GM21825 (cell line): Measurements from ENCODE around the gene RASA2.
"Not testable (repeated sequence)": the region's sequence is repeated elsewhere in the genome, so short reads cannot be mapped to it uniquely, and the experiment has no call there.

Source experiments
- ATAC-seq: cut with Tn5 transposase; IDR thresholded peaks from one replicate; pipeline ENCODE4 v1.9.1; 2021; ENCODE audit warnings: mild to moderate bottlenecking, moderate library complexity; ENCODE audit not compliant: unreplicated experiment

RASA2 gene

DNA sequence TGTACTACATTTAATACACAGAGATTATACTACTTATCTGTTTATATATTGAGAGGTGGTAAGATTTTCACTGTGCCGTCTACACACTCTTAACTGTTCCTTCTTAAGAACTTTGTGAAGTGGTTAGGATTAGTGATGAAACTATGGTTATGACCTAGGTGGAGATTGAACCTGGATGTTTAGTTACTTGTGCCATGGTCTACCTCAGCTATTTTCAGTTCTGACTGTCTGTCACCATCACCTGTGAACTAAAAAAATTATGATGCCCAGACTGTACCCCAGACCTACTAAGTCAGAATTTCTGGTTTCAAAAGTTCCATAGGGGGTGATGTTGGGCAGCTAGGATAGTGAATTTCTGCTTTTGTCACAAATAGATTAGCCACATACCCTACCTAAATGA is 6.4 kb downstream of the RASA2 start:
- no peak for ATAC-seq

DNA sequence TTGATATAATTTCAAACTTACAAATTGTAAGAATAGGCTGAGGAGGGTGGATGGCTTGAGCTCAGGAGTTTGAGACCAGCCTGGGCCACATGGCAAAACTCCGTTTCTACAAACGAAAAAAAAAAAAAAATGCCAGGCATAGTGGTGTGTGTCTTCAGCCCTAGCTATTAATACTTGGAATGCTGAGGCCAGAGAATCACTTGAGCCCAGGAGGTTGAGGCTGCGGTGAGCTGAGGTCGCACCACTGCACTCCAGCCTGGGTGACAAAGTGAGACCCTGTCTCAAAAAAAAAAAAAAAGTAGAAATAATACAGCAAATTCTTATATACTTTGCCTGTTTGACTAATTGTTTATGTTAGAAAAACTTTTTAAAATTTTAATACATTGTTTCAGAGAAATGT is 10.8 kb downstream of the RASA2 start:
- ATAC-seq, result not testable (repeated sequence)

- peak; percentile 98 for ATAC-seq
Observed at GRCh38 chr3:141498598-141499223, 11.9 kb downstream of the RASA2 start.

GRCh38 chr3:141499284-141499683 is 12.5 kb downstream of the RASA2 start:
- ATAC-seq, result no peak

DNA sequence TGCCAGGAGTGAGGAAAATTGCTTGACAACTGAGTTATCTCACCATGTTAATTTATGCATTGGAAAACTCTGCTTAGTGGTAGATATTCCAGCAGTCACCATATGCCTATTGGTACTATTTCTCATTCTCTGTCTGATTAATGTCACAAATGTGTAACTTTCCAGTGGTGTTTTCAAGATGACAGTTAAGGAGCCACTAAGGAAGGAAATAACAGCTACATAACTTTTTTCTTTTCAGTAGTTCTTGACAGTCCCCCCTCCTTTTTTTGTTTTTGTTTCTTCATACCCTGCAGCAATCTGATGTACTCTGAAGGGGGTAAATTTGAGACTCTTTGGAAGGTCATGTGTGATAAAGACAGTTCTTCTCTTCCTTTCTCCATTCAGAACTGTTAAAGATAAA is 13.1 kb downstream of the RASA2 start:
- no peak for ATAC-seq

DNA sequence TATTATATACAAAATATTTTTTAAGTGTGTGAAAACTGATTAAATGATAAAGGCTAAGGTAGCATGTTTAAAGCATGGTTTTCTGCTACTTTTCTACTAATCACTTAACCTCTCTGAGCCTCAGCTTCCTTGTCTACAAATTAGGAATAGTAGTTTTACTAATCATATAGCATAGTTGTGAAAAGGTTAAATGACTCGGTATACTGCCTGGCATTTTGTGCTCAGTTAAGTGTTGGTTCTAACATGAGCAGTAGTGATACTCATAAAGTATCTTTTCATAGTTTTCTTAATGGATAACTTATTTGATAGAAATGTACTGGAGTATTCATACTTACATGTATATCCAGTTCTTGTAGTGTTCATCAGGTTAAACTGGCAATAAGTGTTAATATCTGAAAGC is 13.6 kb downstream of the RASA2 start:
- no peak for ATAC-seq

DNA sequence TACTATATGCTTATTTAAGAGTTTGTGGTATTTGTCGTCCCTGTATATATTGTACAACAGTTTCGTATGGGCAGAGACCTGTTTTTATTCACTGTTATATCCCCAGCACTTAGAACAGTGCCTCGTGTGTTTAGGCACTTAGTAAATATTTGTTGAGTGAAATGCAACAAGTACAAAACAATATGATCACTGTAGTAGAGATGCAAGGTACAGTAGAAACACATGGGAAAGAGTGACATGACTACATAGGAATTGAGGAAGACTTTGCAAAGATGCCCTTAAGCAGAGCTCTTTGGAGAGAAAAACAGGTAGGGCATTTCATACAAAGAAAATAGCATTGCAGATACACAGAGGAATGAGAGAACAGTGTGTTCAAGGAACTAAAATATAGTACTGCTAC is 18.3 kb downstream of the RASA2 start:
- ATAC-seq, result no peak

DNA sequence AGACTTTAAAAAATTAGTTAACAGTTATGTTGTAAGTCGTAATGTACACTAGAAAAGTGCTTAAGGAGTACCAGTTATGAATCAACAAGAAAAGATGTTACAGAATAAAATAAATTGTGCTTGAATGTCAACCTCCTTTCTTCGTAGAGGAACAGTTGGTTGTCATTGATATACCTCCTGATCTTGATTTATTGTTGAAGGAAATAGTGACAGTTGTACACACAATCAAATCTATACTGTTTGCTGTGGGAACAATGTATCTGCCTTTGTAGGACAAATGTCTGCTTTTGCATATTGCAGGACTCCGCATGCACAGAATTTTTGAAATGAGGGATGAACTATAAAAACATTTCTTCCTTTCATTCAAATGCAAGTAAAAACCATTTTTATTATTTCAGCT is 19.2 kb downstream of the RASA2 start:
- no peak for ATAC-seq

GRCh38 chr3:141507392-141508066 is 20.7 kb downstream of the RASA2 start:
- no peak for ATAC-seq

DNA sequence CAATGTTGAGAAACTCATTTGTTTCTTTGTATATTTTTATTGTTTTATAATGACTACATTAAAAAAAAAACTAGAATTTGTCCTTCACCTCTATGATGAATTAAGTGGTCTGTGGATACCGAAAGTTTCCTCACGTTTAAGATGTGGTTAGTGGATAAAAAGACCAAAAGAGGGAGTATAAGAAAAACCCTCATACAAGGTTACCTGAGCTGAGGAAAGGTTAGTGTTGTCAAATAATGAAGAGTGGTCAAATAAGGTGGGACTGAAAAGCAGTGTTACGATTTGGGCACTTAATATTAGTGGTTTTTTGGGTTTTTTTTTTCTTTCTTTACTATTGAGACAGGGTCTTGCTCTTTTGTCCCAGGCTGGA is 21.2 kb downstream of the RASA2 start:
- no peak for ATAC-seq

DNA sequence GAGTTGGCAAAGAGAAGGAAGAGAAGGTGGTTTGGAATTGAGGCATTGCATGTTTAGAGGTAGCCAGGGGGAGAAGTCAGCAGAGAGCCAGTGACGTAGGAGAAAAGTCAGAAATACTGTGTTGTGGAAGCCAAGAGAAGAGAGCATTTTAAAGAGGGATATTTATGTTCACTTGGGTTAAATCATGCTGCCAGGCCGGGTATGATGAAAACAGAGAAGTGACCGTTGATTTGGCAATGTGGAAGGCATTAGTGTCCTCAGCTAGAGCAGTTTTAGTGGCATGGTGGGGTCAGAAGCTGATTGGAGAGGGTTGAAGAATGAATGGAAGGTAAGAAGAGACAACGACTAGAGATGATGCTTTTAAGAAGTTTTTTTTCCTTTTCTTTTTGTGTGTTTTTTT is 24.5 kb downstream of the RASA2 start:
- ATAC-seq, result no peak

GRCh38 chr3:141514382-141514781 is 27.6 kb downstream of the RASA2 start:
- ATAC-seq, result no peak

DNA sequence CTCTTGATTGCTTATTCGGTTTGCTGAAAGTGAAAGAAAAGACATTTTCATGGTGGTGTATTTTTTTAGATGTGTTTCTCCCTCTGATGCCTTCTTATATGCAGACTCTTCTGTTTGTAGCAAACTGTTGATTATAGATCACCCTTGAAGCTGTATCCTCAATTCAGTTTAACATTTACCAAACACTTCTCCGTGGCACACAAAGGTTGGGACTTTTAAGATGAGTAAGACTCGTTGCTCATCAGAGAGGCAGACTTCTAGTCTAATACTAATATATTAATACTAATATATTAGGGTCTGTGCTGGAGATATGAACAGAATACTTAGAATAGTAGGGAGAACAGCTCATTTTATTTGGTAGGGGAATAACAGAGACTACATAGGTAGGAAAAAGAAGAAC is 32.8 kb downstream of the RASA2 start:
- no peak for ATAC-seq

GRCh38 chr3:141521781-141522180 is 35.0 kb downstream of the RASA2 start:
- no peak for ATAC-seq

- no peak for ATAC-seq
Observed at GRCh38 chr3:141523615-141524375, 37.0 kb downstream of the RASA2 start.

DNA sequence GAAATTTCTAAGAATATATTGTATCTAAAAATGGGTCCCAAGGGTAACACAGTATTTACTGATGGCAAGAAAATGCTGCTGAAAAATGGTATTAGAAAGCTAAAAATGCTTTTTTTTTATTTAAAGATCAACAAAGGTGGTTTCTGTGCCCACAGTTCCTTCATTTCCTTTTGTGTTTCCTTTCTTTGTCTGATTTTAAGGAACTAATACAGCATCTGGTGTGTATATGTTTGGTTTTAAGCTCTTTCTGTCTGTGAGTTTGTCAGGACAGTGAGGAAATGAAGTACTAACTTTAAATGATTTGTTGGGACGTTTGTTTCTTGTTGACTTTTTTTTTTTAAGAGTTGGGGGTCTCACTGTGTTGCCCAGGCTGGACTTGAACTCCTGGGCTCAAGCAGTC is 38.2 kb downstream of the RASA2 start:
- ATAC-seq, result no peak

GRCh38 chr3:141525814-141526213 is 39.0 kb downstream of the RASA2 start:
- ATAC-seq, result no peak

DNA sequence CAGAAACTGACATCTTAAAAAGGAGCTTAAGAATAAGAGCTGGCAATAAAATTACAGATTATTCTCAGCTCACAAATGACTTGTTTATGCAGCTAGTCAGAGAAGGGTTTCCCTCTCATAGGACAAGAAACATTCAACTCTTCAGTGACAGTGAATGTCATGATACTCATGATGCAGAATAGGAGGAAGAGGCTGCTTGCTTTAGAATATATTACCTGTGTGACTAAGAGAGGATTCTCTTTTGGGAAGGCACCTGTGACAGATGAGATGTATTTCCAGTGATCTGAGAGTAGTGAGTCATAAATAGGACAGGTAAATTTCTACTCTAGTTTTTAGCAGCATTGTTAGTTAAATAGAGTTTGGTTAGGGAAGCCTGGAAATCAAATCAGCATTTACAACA is 39.9 kb downstream of the RASA2 start:
- ATAC-seq, result no peak

DNA sequence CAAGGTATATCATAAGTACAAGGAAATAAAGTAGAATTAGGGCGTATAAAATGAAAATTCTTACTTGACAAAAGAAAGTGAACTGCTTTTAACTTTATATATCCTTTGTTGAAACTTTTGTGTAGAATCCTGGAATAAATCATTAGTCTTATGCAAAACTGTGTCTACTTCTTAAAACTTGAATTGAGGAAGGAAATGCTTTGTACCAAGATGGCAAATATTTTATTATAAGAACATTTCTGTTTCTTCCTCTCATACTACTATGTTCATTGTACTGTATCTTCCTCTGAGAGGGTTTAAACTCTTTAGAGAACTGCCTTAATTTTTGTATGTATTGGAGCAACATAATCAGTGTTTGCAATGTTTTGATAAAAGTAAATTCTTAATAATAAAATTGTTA is 42.0 kb downstream of the RASA2 start:
- ATAC-seq, result no peak

- ATAC-seq, result no peak
Observed at GRCh38 chr3:141529256-141529655, 42.4 kb downstream of the RASA2 start.

GRCh38 chr3:141529717-141530414 is 43.0 kb downstream of the RASA2 start:
- ATAC-seq, result no peak

DNA sequence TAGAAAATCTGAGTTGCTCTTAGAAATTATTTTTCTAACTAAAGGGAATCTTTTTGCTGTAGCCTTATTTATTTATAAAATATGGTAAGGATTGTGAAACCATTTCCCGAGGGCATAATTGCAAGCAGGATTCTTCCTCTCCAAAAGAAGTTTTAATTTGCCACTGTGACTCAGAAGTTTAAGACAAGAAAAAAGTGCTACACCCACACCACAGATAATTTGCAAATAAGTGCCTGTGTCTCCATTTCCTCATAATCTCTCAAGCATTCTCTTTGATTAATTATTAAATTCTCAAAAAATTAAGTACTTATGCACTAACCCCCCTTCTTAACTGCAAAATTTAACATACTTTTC is 43.6 kb downstream of the RASA2 start:
- no peak for ATAC-seq
